ENCODE data around the gene ACSL5. TPM values are rescaled to one million over a fixed set of nuclear protein-coding genes. Genes with fewer than 3 reads are reported as not detected.

Gene ACSL5
- total and polyA plus RNA-seq, 2 of the 8 experiments (the other 6 are each of a cell fraction or from before 2014, with no cell fraction given) = not detected

DNA sequence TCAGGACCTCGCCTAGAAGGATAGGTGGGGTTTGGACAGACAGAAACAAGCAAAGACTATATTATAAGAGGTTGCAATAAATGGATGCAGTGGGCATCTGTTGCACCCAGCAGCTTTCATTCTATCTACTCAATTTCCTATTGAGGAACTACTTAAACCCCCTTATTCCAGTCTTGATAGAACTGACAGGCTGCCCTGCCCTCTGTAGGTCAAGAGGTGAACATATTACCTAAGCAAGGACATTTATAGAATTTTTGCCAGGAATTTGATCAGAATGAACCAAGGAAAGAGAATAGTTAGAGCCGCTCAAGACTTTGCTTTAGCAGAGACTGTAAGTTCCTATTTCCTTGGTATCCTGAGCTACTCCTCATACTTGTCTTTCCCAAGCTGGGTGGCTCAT is 82.6 kb downstream of the ACSL5 start:
- Histone ChIP-seq H3K4me1 (replicated peaks in 1 of 4; ENCODE audit: control insufficient read depth in 3 of 4, insufficient read depth in 4 of 4, low read length in 3 of 4) (no peaks in the 10 kb centered on the region), H3K9me3 (ENCODE audit: insufficient read depth in 2 of 2, low read depth in 1 of 2, low read length in 1 of 2) (no peaks in the 10 kb centered on the region), H2BK120ac (replicated peaks; ENCODE audit: low read depth, low read length) (no peak overlapping the region), H3K18ac (ENCODE audit: extremely low read depth, low read length) (no peak overlapping the region), H3K4me3 (ENCODE audit: extremely low read depth in 1 of 4, insufficient read depth in 2 of 4, low read depth in 3 of 4, low read length in 4 of 4) (no peak overlapping the region), H3K23me2 (ENCODE audit: low read depth, low read length) (no peaks in the 10 kb centered on the region), H2AK5ac (ENCODE audit: low read depth, low read length) (no peak overlapping the region), H4K91ac (replicated peaks; ENCODE audit: insufficient read length, low read length) (no peak overlapping the region), H3K27ac (ENCODE audit: low read depth, low read length) (no peak overlapping the region), H3K79me1 (ENCODE audit: low read depth, low read length) (no peaks in the 10 kb centered on the region; the same call in 1 of the 2 replicates), H4K5ac (ENCODE audit: insufficient read length, low read depth, low read length) (no peak overlapping the region), H2BK12ac (ENCODE audit: low read depth, low read length) (no peak overlapping the region), H3K27me3 (replicated peaks in 1 of 4; ENCODE audit: control insufficient read depth in 3 of 4, extremely low read depth in 1 of 4, insufficient read depth in 3 of 4, low read length in 3 of 4) (no peaks in the 10 kb centered on the region), H3K4me2 (ENCODE audit: insufficient read depth in 1 of 2, low read depth in 2 of 2, low read length in 2 of 2) (no peak overlapping the region), H2BK15ac (ENCODE audit: low read length) (no peak overlapping the region), H2BK5ac (ENCODE audit: low read depth, low read length) (no peak overlapping the region), H2BK20ac (ENCODE audit: low read length) (no peak overlapping the region), H3K36me3 (ENCODE audit: control insufficient read depth in 2 of 4, insufficient read depth in 4 of 4, low read length in 3 of 4) (peaks cover 0 to 7% (median 1%) of the 10 kb centered on the region in 4 experiments; a peak in 2 of 8 replicates), H3K23ac (ENCODE audit: insufficient read length) (no peak overlapping the region), H4K20me1 (replicated peaks in 1 of 2; ENCODE audit: control insufficient read depth in 1 of 2, insufficient read depth in 2 of 2, low read length in 2 of 2) (no peaks in the 10 kb centered on the region), H3K56ac (replicated peaks; ENCODE audit: insufficient read length, low read depth, low read length) (no peak overlapping the region), H4K8ac (ENCODE audit: extremely low read depth, insufficient read depth, low read length) (no peak overlapping the region), H3K4ac (replicated peaks; ENCODE audit: insufficient read length, low read depth, low read length) (no peak overlapping the region), H2AFZ (ENCODE audit: low read length) (no peak overlapping the region), H3K79me2 (ENCODE audit: control insufficient read depth in 1 of 2, insufficient read depth in 2 of 2, low read length in 2 of 2) (peaks cover 0 to 10% of the 10 kb centered on the region in 2 experiments; a peak in 2 of 4 replicates), H3K9ac (replicated peaks in 1 of 4; ENCODE audit: extremely low read depth in 1 of 4, low read depth in 3 of 4, low read length in 3 of 4) (no peak overlapping the region), H3K14ac (ENCODE audit: insufficient read length) (no peak overlapping the region)
- DNase-seq (ENCODE audit: low read depth in 1 of 2, low spot score in 2 of 2) (no peak), FAIRE-seq (no peak)
- CTCF ChIA-PET (ENCODE audit: partially characterized antibody) = interaction anchor here (0.6 to 2.3 kb wide), 12 partner anchors 8 to 1039 kb away, joined by 3 to 26 read pairs (median 4); partner anchors contain the start of gene ZDHHC6
- POLR2A ChIA-PET (ENCODE audit: partially characterized antibody) = interaction anchor here (0.7 to 2.4 kb wide), 3 partner anchors 9 to 1713 kb away, joined by 3 to 16 read pairs (median 4); partner anchors contain the start of genes VTI1A and ZDHHC6
- no peak for TF ChIP-seq PHF8 (conservative IDR thresholded peaks at IDR 0.05; ENCODE audit: low read depth, low read length)
- TF ChIP-seq RXRA (IDR thresholded peaks at IDR 0.05; ENCODE audit: insufficient read depth, low read depth, low read length) = no peak
- TF ChIP-seq, protein P1, sequence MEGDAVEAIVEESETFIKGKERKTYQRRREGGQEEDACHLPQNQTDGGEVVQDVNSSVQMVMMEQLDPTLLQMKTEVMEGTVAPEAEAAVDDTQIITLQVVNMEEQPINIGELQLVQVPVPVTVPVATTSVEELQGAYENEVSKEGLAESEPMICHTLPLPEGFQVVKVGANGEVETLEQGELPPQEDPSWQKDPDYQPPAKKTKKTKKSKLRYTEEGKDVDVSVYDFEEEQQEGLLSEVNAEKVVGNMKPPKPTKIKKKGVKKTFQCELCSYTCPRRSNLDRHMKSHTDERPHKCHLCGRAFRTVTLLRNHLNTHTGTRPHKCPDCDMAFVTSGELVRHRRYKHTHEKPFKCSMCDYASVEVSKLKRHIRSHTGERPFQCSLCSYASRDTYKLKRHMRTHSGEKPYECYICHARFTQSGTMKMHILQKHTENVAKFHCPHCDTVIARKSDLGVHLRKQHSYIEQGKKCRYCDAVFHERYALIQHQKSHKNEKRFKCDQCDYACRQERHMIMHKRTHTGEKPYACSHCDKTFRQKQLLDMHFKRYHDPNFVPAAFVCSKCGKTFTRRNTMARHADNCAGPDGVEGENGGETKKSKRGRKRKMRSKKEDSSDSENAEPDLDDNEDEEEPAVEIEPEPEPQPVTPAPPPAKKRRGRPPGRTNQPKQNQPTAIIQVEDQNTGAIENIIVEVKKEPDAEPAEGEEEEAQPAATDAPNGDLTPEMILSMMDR (IDR thresholded peaks at IDR 0.05; ENCODE audit: control extremely low read depth in 1 of 3, insufficient read depth in 1 of 3, low read depth in 1 of 3, low read length in 3 of 3) = peak in 1 of 3 experiments; percentile 35; a peak in 2 of 4 replicates
- peak; percentile 21 to 44; a peak in 3 of 4 replicates for TF ChIP-seq RAD21 (IDR thresholded peaks at IDR 0.05 in 1 of 2, conservative IDR thresholded peaks at IDR 0.05 in 1 of 2; ENCODE audit: low read depth in 2 of 2, low read length in 2 of 2)
- TF ChIP-seq, protein P2, sequence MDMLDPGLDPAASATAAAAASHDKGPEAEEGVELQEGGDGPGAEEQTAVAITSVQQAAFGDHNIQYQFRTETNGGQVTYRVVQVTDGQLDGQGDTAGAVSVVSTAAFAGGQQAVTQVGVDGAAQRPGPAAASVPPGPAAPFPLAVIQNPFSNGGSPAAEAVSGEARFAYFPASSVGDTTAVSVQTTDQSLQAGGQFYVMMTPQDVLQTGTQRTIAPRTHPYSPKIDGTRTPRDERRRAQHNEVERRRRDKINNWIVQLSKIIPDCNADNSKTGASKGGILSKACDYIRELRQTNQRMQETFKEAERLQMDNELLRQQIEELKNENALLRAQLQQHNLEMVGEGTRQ (IDR thresholded peaks at IDR 0.05; ENCODE audit: low read length) = no peak
- TF ChIP-seq POLR2AphosphoS5 (IDR thresholded peaks at IDR 0.05; ENCODE audit: low read depth, low read length) = no peak
- no peak for TF ChIP-seq POLR2A (IDR thresholded peaks at IDR 0.05; ENCODE audit: control extremely low read depth in 1 of 2, low read depth in 2 of 2, low read length in 2 of 2)
- no peak for TF ChIP-seq SAP30 (IDR thresholded peaks at IDR 0.05; ENCODE audit: insufficient read depth, insufficient replicate concordance, low read length)
- no peak for TF ChIP-seq GTF2F1 (IDR thresholded peaks at IDR 0.05; ENCODE audit: borderline replicate concordance, low read depth, low read length)
- 83% methylated on average over 2 of the region's 2 CpGs; no CpG with 5 or more reads in 1 of the 2 experiments for WGBS, 2 experiments (ENCODE audit: extremely low coverage in 1 of 2, insufficient coverage in 1 of 2, insufficient read length in 1 of 2, insufficient replicate concordance in 2 of 2, low coverage in 1 of 2, low lambda C conversion rate in 2 of 2, missing lambda C conversion rate in 1 of 2)
